Esophagus muscularis mucosa (tissue), 3 donors: Measurements from ENCODE around the gene DNAJC27.

Experiments used
- EP300 ChIP-seq: sonication (generic); formaldehyde crosslinking; IDR thresholded peaks from one replicate; pipeline ENCODE4 v1.6.1; 2017; ENCODE audit warnings: antibody characterized with exemption
- TF ChIP-seq, protein P1 (sequence below), 3 experiments: fragments of 200-600 bp in 2 of 3; fragments of 450-650 bp in 1 of 3; sonication (generic) in 2 of 3; IDR thresholded peaks; one replicate each; pipeline ENCODE4 v1.5.1; 2017 to 2019; ENCODE audit warnings: antibody characterized with exemption in 3 of 3, mild to moderate bottlenecking in 2 of 3, moderate library complexity in 1 of 3

DNA sequence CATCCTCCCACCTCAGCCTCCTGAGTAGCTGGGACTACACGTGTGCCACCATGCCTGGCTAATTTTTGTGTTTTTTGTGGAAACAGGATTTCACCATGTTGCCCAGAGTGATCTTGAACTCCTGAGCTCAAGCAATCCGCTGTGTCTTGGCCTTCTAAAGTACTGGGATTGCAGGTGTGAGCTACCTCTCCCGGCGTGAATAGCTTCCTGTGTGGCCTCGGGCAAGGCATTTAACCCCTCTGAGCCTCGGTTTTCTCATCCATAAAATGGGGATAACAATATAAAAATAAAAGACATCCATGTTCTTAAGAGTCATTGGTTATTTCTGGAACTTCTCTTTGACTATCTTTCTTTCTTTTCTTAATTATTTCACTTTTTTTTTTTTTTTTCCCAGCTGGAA lies 32.4 kb downstream of the DNAJC27 start:
- no peak for TF ChIP-seq EP300
- TF ChIP-seq, protein P1, sequence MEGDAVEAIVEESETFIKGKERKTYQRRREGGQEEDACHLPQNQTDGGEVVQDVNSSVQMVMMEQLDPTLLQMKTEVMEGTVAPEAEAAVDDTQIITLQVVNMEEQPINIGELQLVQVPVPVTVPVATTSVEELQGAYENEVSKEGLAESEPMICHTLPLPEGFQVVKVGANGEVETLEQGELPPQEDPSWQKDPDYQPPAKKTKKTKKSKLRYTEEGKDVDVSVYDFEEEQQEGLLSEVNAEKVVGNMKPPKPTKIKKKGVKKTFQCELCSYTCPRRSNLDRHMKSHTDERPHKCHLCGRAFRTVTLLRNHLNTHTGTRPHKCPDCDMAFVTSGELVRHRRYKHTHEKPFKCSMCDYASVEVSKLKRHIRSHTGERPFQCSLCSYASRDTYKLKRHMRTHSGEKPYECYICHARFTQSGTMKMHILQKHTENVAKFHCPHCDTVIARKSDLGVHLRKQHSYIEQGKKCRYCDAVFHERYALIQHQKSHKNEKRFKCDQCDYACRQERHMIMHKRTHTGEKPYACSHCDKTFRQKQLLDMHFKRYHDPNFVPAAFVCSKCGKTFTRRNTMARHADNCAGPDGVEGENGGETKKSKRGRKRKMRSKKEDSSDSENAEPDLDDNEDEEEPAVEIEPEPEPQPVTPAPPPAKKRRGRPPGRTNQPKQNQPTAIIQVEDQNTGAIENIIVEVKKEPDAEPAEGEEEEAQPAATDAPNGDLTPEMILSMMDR (IDR thresholded peaks at IDR 0.05) = no peak
